SIG-M5 (cell line): ENCODE measurements around the gene GLOD4.

Experiments
- DNase-seq: peaks from one replicate; lab custom pipeline; 2025; lab: John Stamatoyannopoulos, UW

The GLOD4 gene

GRCh38 chr17:742147-742793 lies 39.8 kb downstream of the GLOD4 start:
- DNase-seq: no peak

- peak; percentile 62 for DNase-seq
Measured at GRCh38 chr17:740240-741017, 41.7 kb downstream of the GLOD4 start.

GRCh38 chr17:737561-738113 lies 44.4 kb downstream of the GLOD4 start:
- no peak for DNase-seq

GRCh38 chr17:733743-734142 lies 48.3 kb downstream of the GLOD4 start:
- DNase-seq: no peak

- no peak for DNase-seq
Measured at GRCh38 chr17:732902-733720, 49.0 kb downstream of the GLOD4 start.

- no peak for DNase-seq
Measured at GRCh38 chr17:732067-732901, 49.8 kb downstream of the GLOD4 start, which contains the start of gene TLCD3A. Gene TLCD3A (plus strand): TSS chr17:732596. CDS start chr17:732648, 52 bp downstream.

- no peak for DNase-seq
Measured at GRCh38 chr17:731644-732066, 50.4 kb downstream of the GLOD4 start.

- DNase-seq: no peak
Measured at GRCh38 chr17:728911-729310, 53.2 kb downstream of the GLOD4 start.

- no peak for DNase-seq
Measured at GRCh38 chr17:726271-726919, 55.7 kb downstream of the GLOD4 start.

GRCh38 chr17:725746-726145 lies 56.3 kb downstream of the GLOD4 start:
- no peak for DNase-seq

GRCh38 chr17:725084-725483 lies 57.0 kb downstream of the GLOD4 start:
- no peak for DNase-seq

- DNase-seq: no peak
Measured at GRCh38 chr17:721540-721937, 60.5 kb downstream of the GLOD4 start.

GRCh38 chr17:720706-721539 lies 61.2 kb downstream of the GLOD4 start:
- no peak for DNase-seq

GRCh38 chr17:718075-718474 lies 64.0 kb downstream of the GLOD4 start:
- DNase-seq: no peak
